ENCODE results near the gene JHY.

- TF ChIP-seq CTCF (IDR thresholded peaks at IDR 0.05; ENCODE audit: low read length) (no peak), EZH2 (IDR thresholded peaks at IDR 0.05; ENCODE audit: borderline replicate concordance, low read length) (no peak)
Measured at GRCh38 chr11:123000721-123001120, 118.2 kb downstream of the JHY start.
